GM21515 (cell line): ENCODE measurements around the gene TMEM97.

Source experiments
- ATAC-seq: cut with Tn5 transposase; IDR thresholded peaks from one replicate; pipeline ENCODE4 v1.9.1; 2021; ENCODE audit not compliant: unreplicated experiment

TMEM97 gene

GRCh38 chr17:28363776-28364650 lies 45.0 kb downstream of the TMEM97 start:
- ATAC-seq = no peak

GRCh38 chr17:28364665-28365363 lies 45.8 kb downstream of the TMEM97 start, which contains the start of gene SEBOX:
SEBOX (minus strand) TSS chr17:28365199; CDS start chr17:28365151, 48 bp downstream.
- ATAC-seq = no peak

- ATAC-seq = no peak
Measured at GRCh38 chr17:28365487-28365886, 46.5 kb downstream of the TMEM97 start.

- ATAC-seq = no peak
Measured at GRCh38 chr17:28366605-28367004, 47.6 kb downstream of the TMEM97 start.

GRCh38 chr17:28367641-28368305 lies 48.8 kb downstream of the TMEM97 start:
- ATAC-seq = no peak

- no peak for ATAC-seq
Measured at GRCh38 chr17:28368306-28368831, 49.4 kb downstream of the TMEM97 start.

GRCh38 chr17:28368915-28369683 lies 50.1 kb downstream of the TMEM97 start:
- no peak for ATAC-seq

- ATAC-seq = no peak
Measured at GRCh38 chr17:28369684-28370034, 50.7 kb downstream of the TMEM97 start.

- no peak for ATAC-seq
Measured at GRCh38 chr17:28370035-28370743, 51.2 kb downstream of the TMEM97 start, which contains the start of gene VTN. VTN (minus strand) TSS chr17:28370307; CDS start chr17:28370203, 104 bp downstream.

GRCh38 chr17:28370744-28371103 lies 51.7 kb downstream of the TMEM97 start:
- no peak for ATAC-seq

- no peak for ATAC-seq
Measured at GRCh38 chr17:28371245-28372202, 52.5 kb downstream of the TMEM97 start, which contains the start of gene SARM1. SARM1 (plus strand) TSS chr17:28371694; CDS start chr17:28372033, 339 bp downstream.

GRCh38 chr17:28372203-28372944 lies 53.4 kb downstream of the TMEM97 start:
- ATAC-seq = no peak

- no peak for ATAC-seq
Measured at GRCh38 chr17:28372945-28373274, 53.9 kb downstream of the TMEM97 start.
